ENCODE results near the gene GOSR2. TPM values are rescaled to one million over a fixed set of nuclear protein-coding genes. Genes with fewer than 3 reads are reported as not detected.

GOSR2 gene
- total RNA-seq, 1 experiment from 2014 or later, result 59.1 TPM

DNA sequence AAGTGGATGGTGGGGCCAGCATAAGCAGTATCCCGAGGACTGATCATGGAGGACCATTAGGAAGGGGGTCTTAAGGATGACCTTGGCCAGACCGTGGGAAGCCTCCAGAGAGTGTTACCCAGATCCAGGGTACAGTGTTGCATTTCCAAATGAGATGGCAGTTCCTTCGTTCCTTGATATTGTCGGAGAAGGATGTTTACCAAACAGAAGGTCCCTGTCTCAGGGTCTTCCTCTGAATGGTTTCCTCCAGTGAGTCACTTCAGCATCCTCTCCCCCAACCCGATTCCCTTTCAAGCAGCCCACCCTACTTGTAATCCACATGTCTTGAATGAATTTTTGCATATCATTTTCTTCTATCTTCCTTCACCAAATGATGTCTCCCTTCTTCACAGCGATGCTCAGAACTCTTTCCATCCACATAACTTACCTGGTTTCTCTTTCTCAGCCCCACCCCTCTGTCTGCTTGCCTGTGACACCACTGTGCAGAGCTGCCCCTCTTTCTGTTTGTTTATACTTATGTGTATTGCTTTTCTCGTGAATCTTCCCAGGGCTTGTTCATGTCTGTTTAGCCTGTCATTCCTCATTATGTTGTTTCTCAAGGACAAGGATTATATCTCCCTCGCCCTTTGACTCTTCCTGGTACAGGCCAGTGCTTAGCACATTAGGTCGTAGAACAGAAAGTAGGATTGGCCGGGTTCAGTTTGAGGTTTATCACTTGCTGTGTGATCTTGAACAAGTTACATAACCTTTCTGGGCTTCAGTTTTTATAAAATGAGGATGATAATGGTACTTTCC, 5.7 kb downstream of the GOSR2 start:
- peaks cover 24% of the 10 kb centered on the region for H4K20me1 ChIP-seq (ENCODE audit: insufficient read depth, low read depth, low read length)
- no peak overlapping the region for H3K4me3 ChIP-seq (ENCODE audit: low read length)
- no peak overlapping the region for H3K9ac ChIP-seq (ENCODE audit: low read length)
- H2AFZ ChIP-seq (ENCODE audit: low read length), result no peak overlapping the region
- H3K4me1 ChIP-seq (ENCODE audit: low read length), result peaks cover 14% of the 10 kb centered on the region
- no peaks in the 10 kb centered on the region for H3K9me3 ChIP-seq (ENCODE audit: low read length)
- H3K36me3 ChIP-seq (ENCODE audit: insufficient read depth, low read length), result peaks cover 23% of the 10 kb centered on the region; the same call in 1 of the 2 replicates
- H3K27me3 ChIP-seq (ENCODE audit: low read length), result no peaks in the 10 kb centered on the region
- DNase-seq, result no peak
- H3K27ac ChIP-seq (ENCODE audit: low read length), result no peak overlapping the region
- no peaks in the 10 kb centered on the region for H3K9me2 ChIP-seq (replicated peaks; ENCODE audit: insufficient read depth, low read length)
- H3K4me2 ChIP-seq (ENCODE audit: low read depth, low read length, poor library complexity, severe bottlenecking), result no peak overlapping the region
- peaks cover 66% of the 10 kb centered on the region for H3K79me2 ChIP-seq (ENCODE audit: low read length)

DNA sequence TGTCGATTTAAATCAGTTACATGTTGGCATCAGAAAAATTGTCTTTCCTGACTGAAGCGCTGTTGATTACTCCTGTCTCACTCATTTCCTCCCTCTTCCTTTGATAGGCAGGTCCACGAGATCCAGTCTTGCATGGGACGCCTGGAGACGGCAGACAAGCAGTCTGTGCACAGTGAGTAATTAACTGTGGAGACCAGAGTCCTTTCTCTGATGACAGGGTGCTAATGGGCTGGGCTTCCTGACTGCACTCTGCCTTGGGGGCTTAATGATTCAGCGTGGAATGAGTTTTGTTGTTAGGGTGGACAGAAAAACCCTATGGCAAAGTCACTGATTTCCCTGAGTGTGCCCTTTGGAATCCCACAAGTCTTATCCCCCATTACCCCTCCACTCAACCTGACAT, 6.5 kb downstream of the GOSR2 start:
- Histone ChIP-seq H3K9me2 (replicated peaks; ENCODE audit: insufficient read depth, low read length) (no peaks in the 10 kb centered on the region), H3K27ac (ENCODE audit: low read length) (no peak overlapping the region), H3K4me2 (ENCODE audit: low read depth, low read length, poor library complexity, severe bottlenecking) (no peak overlapping the region), H3K9me3 (ENCODE audit: low read length) (no peaks in the 10 kb centered on the region), H3K27me3 (ENCODE audit: low read length) (no peaks in the 10 kb centered on the region), H3K9ac (ENCODE audit: low read length) (no peak overlapping the region), H2AFZ (ENCODE audit: low read length) (no peak overlapping the region), H4K20me1 (ENCODE audit: insufficient read depth, low read depth, low read length) (peaks cover 24% of the 10 kb centered on the region), H3K36me3 (ENCODE audit: insufficient read depth, low read length) (peaks cover 30% of the 10 kb centered on the region; the same call in 1 of the 2 replicates), H3K79me2 (ENCODE audit: low read length) (peaks cover 59% of the 10 kb centered on the region), H3K4me3 (ENCODE audit: low read length) (no peak overlapping the region), H3K4me1 (ENCODE audit: low read length) (peaks cover 8% of the 10 kb centered on the region)
- DNase-seq, result no peak

DNA sequence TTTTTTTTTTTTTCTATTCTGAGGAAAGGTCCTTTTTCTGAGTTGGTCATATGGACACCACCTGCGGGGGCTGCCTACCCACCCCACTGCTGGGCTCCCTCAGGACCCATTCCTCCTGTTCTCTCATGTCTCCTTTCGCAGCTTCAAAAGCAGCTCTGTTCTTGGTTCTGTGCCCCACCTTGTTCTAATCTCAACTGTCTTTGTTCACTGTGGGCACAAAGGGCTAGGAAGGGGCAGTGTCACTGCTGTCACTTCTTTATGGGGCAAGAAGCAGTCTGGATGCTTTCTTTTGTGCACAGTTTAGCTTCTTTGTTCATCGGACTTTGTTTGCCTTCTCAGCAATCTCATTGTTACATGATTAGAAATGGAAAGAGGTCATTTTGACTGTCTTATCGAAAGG, 7.1 kb downstream of the GOSR2 start:
- Histone ChIP-seq H3K4me2 (ENCODE audit: low read depth, low read length, poor library complexity, severe bottlenecking) (no peak overlapping the region), H3K79me2 (ENCODE audit: low read length) (peaks cover 52% of the 10 kb centered on the region)
- DNase-seq, result no peak

DNA sequence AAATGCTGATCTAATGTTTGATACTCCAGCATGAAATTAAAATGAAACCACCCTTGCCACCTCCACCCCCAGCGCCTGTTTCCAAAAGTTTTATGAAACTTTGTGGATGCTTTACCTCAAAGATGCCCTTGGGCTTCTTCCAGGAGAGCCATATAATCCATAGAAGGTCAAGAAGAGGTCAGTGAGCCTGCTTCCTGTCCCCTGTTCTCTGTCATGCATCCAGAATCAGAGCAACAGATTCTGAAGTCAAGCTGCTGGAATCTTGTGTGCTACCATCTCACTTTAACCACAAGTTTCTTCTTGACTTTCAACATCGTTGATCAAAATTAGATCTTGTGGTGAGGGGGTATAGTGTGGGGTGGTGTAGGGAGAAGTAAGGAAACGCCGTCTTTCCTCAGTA, 8.6 kb downstream of the GOSR2 start:
- H3K36me3 ChIP-seq (ENCODE audit: insufficient read depth, low read length), result peaks cover 38% of the 10 kb centered on the region; the same call in 1 of the 2 replicates
- H3K27ac ChIP-seq (ENCODE audit: low read length), result no peak overlapping the region
- no peaks in the 10 kb centered on the region for H3K27me3 ChIP-seq (ENCODE audit: low read length)
- no peak overlapping the region for H2AFZ ChIP-seq (ENCODE audit: low read length)
- no peak overlapping the region for H3K9ac ChIP-seq (ENCODE audit: low read length)
- no peak overlapping the region for H3K4me3 ChIP-seq (ENCODE audit: low read length)
- H4K20me1 ChIP-seq (ENCODE audit: insufficient read depth, low read depth, low read length), result peaks cover 17% of the 10 kb centered on the region
- no peaks in the 10 kb centered on the region for H3K9me3 ChIP-seq (ENCODE audit: low read length)
- no peak overlapping the region for H3K4me2 ChIP-seq (ENCODE audit: low read depth, low read length, poor library complexity, severe bottlenecking)
- H3K4me1 ChIP-seq (ENCODE audit: low read length), result no peaks in the 10 kb centered on the region
- no peaks in the 10 kb centered on the region for H3K9me2 ChIP-seq (replicated peaks; ENCODE audit: insufficient read depth, low read length)
- H3K79me2 ChIP-seq (ENCODE audit: low read length), result peaks cover 37% of the 10 kb centered on the region
- DNase-seq, result no peak

More for the DNA sequence above, 7.1 kb downstream of the GOSR2 start:
- Histone ChIP-seq H3K9ac (ENCODE audit: low read length) (no peak overlapping the region), H3K4me1 (ENCODE audit: low read length) (0 out of 2 replicates have a peak, but pooled peaks cover 2% of the 10 kb centered on the region), H3K9me3 (ENCODE audit: low read length) (no peaks in the 10 kb centered on the region), H3K9me2 (replicated peaks; ENCODE audit: insufficient read depth, low read length) (no peaks in the 10 kb centered on the region), H3K36me3 (ENCODE audit: insufficient read depth, low read length) (peaks cover 37% of the 10 kb centered on the region; the same call in 1 of the 2 replicates), H4K20me1 (ENCODE audit: insufficient read depth, low read depth, low read length) (peaks cover 24% of the 10 kb centered on the region), H3K4me3 (ENCODE audit: low read length) (no peak overlapping the region), H2AFZ (ENCODE audit: low read length) (no peak overlapping the region), H3K27ac (ENCODE audit: low read length) (no peak overlapping the region), H3K27me3 (ENCODE audit: low read length) (no peaks in the 10 kb centered on the region)

DNA sequence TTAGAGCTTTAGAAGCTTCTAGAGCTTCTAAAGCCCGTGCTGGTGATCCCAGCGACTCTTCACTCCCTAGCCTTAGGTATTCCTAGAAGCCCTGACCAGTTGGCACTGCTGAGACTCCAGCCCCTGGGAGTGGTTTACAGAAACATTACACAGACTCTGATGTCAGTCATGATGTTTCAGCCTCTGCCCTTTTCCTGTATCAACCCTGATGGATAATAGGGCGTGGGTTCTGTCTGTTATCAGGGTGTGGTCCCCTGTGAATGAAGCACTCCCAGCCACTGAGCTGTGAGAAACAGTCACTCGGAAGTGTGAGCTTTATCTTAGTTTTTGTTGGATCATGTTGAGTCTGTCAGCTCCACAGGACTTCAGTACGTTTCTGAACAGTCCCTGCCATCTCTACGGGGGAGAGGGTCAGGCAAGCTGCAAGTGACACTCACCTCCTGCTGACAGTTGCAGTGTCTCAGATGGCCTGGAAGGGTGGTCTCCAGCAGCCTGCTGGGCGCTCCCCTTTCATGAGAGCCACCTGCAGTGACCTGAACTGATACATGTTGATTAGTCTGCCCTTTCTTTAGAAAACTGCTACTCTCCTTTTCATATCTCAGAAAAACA, 12.8 kb downstream of the GOSR2 start:
- Histone ChIP-seq H3K4me2 (ENCODE audit: low read depth, low read length, poor library complexity, severe bottlenecking) (no peak overlapping the region), H3K9me2 (replicated peaks; ENCODE audit: insufficient read depth, low read length) (no peaks in the 10 kb centered on the region), H3K4me3 (ENCODE audit: low read length) (no peak overlapping the region), H2AFZ (ENCODE audit: low read length) (no peak overlapping the region), H3K79me2 (ENCODE audit: low read length) (no peaks in the 10 kb centered on the region), H3K9me3 (ENCODE audit: low read length) (no peaks in the 10 kb centered on the region), H3K36me3 (ENCODE audit: insufficient read depth, low read length) (peaks cover 37% of the 10 kb centered on the region; the same call in 1 of the 2 replicates), H3K27me3 (ENCODE audit: low read length) (no peaks in the 10 kb centered on the region), H3K27ac (ENCODE audit: low read length) (no peak overlapping the region), H4K20me1 (ENCODE audit: insufficient read depth, low read depth, low read length) (no peaks in the 10 kb centered on the region), H3K9ac (ENCODE audit: low read length) (no peak overlapping the region), H3K4me1 (ENCODE audit: low read length) (no peaks in the 10 kb centered on the region)
- DNase-seq, result no peak

DNA sequence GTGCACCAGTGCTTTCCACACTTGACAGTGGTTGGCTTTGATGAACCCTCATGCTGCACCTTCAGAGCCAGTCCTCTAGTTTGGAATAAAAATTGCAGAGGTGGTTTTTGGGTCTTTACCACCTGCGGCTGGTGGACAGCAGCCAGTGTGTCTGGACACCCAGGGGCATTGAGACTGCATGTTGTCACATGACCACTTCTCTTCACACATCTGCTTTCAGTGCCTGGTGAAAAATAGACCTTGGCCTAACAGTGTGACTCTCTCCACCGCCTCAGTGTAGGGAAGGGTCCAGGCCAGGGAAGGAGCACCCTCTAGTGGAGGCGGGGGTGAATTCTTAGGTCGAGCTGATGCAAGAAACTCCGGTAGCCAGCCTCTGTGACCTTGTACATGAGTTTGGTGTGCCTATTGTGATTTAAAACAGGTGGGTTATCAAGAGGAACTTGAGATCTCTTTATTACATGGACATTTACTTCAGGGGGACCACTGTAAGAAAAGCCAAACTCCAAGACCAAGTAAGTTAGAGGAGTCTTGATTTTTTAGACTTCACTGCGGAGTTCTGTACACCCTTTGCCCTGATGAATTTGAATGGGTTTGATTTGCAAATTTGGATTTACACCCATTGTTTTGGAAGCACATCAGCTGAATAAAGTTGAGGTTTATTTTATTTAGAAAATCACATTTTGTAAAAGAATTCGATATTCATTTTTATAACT, 17.9 kb downstream of the GOSR2 start:
- peak; percentile 88 for DNase-seq
- H3K36me3 ChIP-seq (ENCODE audit: insufficient read depth, low read length), result peaks cover 4% of the 10 kb centered on the region; the same call in 1 of the 2 replicates

DNA sequence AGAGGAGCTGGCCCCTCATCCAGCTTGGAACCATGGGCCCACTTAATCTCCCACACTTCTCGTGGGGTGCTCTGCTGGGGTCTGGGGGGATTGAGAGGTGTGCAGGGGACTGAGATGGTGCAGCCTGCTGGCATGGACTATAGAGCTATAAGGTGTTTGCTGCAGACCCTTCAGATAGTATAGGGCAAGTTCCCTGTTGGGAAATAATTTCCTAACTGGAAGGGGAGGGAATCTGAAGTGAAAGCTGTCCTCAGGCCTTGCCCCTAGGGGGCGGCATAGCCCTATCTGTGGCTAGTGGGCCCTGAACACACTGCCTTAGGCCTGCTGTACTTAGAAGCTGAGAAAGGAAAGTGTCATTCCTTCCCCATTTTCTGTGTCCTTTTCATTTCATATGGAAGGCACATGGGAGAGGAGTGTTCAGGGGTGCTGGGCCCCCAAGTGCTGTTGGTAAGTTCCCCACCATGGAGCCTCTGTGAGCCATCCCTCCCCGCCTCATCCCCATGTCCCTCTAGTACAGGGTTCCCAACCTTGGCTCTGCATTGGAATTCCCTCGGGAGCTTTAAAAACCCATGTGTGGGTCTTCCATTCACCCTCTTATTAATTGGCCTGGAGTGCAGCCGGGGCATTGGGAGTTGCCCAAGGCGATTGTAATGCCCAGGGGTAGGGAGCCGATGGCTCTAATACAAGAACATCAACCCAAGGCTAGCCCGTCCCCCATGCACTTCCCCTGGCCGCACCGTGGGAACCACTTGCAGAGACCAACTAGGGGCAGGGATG, 19.7 kb downstream of the GOSR2 start:
- Histone ChIP-seq H4K20me1 (ENCODE audit: insufficient read depth, low read depth, low read length) (peaks cover 9% of the 10 kb centered on the region; the same call in 1 of the 2 replicates), H3K27me3 (ENCODE audit: low read length) (no peaks in the 10 kb centered on the region), H3K36me3 (ENCODE audit: insufficient read depth, low read length) (peaks cover 4% of the 10 kb centered on the region; the same call in 1 of the 2 replicates), H3K4me2 (ENCODE audit: low read depth, low read length, poor library complexity, severe bottlenecking) (no peak overlapping the region), H3K4me1 (ENCODE audit: low read length) (no peaks in the 10 kb centered on the region), H3K9ac (ENCODE audit: low read length) (no peak overlapping the region), H3K79me2 (ENCODE audit: low read length) (no peaks in the 10 kb centered on the region), H3K27ac (ENCODE audit: low read length) (no peak overlapping the region), H3K4me3 (ENCODE audit: low read length) (no peak overlapping the region), H3K9me3 (ENCODE audit: low read length) (no peaks in the 10 kb centered on the region), H3K9me2 (replicated peaks; ENCODE audit: insufficient read depth, low read length) (no peaks in the 10 kb centered on the region), H2AFZ (ENCODE audit: low read length) (no peak overlapping the region)
- DNase-seq, result peak; percentile 80

More for the DNA sequence above, 17.9 kb downstream of the GOSR2 start:
- Histone ChIP-seq H4K20me1 (ENCODE audit: insufficient read depth, low read depth, low read length) (peaks cover 9% of the 10 kb centered on the region; the same call in 1 of the 2 replicates), H3K9me2 (replicated peaks; ENCODE audit: insufficient read depth, low read length) (no peaks in the 10 kb centered on the region), H3K4me1 (ENCODE audit: low read length) (no peaks in the 10 kb centered on the region), H3K27ac (ENCODE audit: low read length) (no peak overlapping the region; the same call in 1 of the 2 replicates), H3K4me3 (ENCODE audit: low read length) (no peak overlapping the region), H2AFZ (ENCODE audit: low read length) (no peak overlapping the region), H3K27me3 (ENCODE audit: low read length) (no peaks in the 10 kb centered on the region), H3K9me3 (ENCODE audit: low read length) (no peaks in the 10 kb centered on the region), H3K9ac (ENCODE audit: low read length) (no peak overlapping the region), H3K79me2 (ENCODE audit: low read length) (no peaks in the 10 kb centered on the region), H3K4me2 (ENCODE audit: low read depth, low read length, poor library complexity, severe bottlenecking) (no peak overlapping the region)

All from Karpas-422 (cell line).